ENCODE results near the gene CORO2B. TPM values are rescaled to one million over a fixed set of nuclear protein-coding genes. Genes with fewer than 3 reads are reported as not detected.

The CORO2B gene
- total and polyA plus RNA-seq, 9 of the 15 experiments (the other 6 are each of a cell fraction or from before 2014, with no cell fraction given): not detected

- WGBS (ENCODE audit: insufficient coverage, low coverage, missing lambda C conversion rate): 6% methylated on average over 18 of the region's 19 CpGs
- Histone ChIP-seq H3K9ac (ENCODE audit: insufficient read depth in 1 of 2, low read depth in 2 of 2, low read length in 2 of 2) (no peak overlapping the region), H3K9me3 (replicated peaks; ENCODE audit: control insufficient read depth, insufficient read depth, low read depth, low read length) (no peaks in the 10 kb centered on the region), H3K4me3 (no peak overlapping the region), H3K27me3 (ENCODE audit: control insufficient read depth in 2 of 2, insufficient read depth in 2 of 2, low read length in 2 of 2) (peaks cover 2 to 39% of the 10 kb centered on the region in 2 experiments; a peak in 3 of 5 replicates), H3K27ac (ENCODE audit: extremely low read depth, low read depth, low read length) (no peak overlapping the region), H2AFZ (ENCODE audit: low read depth, low read length) (no peak overlapping the region), H3K79me2 (ENCODE audit: control insufficient read depth, insufficient read depth, low read length) (no peaks in the 10 kb centered on the region), H3K9me1 (ENCODE audit: control insufficient read depth, insufficient read depth, low read length) (no peaks in the 10 kb centered on the region), H3K36me3 (ENCODE audit: control insufficient read depth, insufficient read depth, low read length) (no peaks in the 10 kb centered on the region), H4K20me1 (replicated peaks; ENCODE audit: control insufficient read depth, insufficient read depth, low read length) (no peaks in the 10 kb centered on the region; the same call in 1 of the 2 replicates), H3K4me2 (ENCODE audit: insufficient read depth, low read length) (no peak overlapping the region), H3K4me1 (replicated peaks in 1 of 2; ENCODE audit: control insufficient read depth in 2 of 2, insufficient read depth in 2 of 2, low read length in 2 of 2) (no peaks in the 10 kb centered on the region; a peak in 2 of 5 replicates)
- intact Hi-C loops (cut with micrococcal nuclease): no loop called here
- FAIRE-seq (no peak), ATAC-seq (peak; percentile 25; the same call in 1 of the 3 replicates), DNase-seq (ENCODE audit: extremely low read depth in 1 of 4, low spot score in 3 of 4) (no peak)
- ChIA-PET POLR2A (interaction anchor here (0.5 to 1.3 kb wide), 3 partner anchors 11 to 240 kb away, joined by 3 to 5 read pairs (median 3); no protein-coding TSS in a partner anchor), CTCF (ENCODE audit: low intra/inter-chr PET ratio) (no interaction called here)
- in situ Hi-C loops (cut with MboI): no loop called here
- BruUV-seq (replicated peaks): no TSS peak
- TF ChIP-seq ZNF263 (CRISPR knock-in tag; IDR thresholded peaks at IDR 0.05; ENCODE audit: borderline replicate concordance) (peak; percentile 70), MEIS2 (IDR thresholded peaks at IDR 0.05; ENCODE audit: partially characterized antibody) (peak; percentile 75), PBX2 (CRISPR knock-in tag; IDR thresholded peaks at IDR 0.05; ENCODE audit: low read depth) (no peak), PBX2 (tag; conservative IDR thresholded peaks at IDR 0.05; ENCODE audit: low read depth) (0 out of 2 replicates have a peak, but pooled peaks have one; percentile 19), PHB (CRISPR knock-in tag; IDR thresholded peaks at IDR 0.05) (no peak), REST (IDR thresholded peaks at IDR 0.05; ENCODE audit: borderline replicate concordance) (peak; percentile 65), REST (CRISPR knock-in tag; IDR thresholded peaks at IDR 0.05; ENCODE audit: low read depth) (no peak), ATF3 (IDR thresholded peaks at IDR 0.05) (peak; percentile 42), ATF3 (CRISPR knock-in tag; conservative IDR thresholded peaks at IDR 0.05) (no peak)
Measured at GRCh38 chr15:68700455-68701123, 121.8 kb downstream of the CORO2B start.

Data from K562 (cell line).